HEK293T (cell line): Measurements from ENCODE around the gene ARL3.

ENCODE experiments used
- CTCF ChIA-PET: fragments of 350-600 bp; formaldehyde crosslinking; extraction: SDS; loops from one replicate; lab custom pipeline; 2021; ENCODE audit warnings: antibody characterized with exemption, inconsistent platforms; lab: Yijun Ruan, JAX
- POLR2A ChIA-PET: fragments of 350-600 bp; formaldehyde crosslinking; extraction: SDS; loops from one replicate; lab custom pipeline; 2020; ENCODE audit warnings: antibody characterized with exemption, inconsistent platforms; lab: Yijun Ruan, JAX
- DNase-seq: peaks from one replicate; pipeline ENCODE4 v3.0.0; 2012; ENCODE audit warnings: mixed read lengths; ENCODE audit errors: extremely low spot score
- ARNT ChIP-seq: fragments of 450-650 bp; IDR thresholded peaks from 2 replicates; pipeline ENCODE4 v1.6.1; 2017; ENCODE audit warnings: mild to moderate bottlenecking
- BHLHE40 ChIP-seq: fragments of 450-650 bp; IDR thresholded peaks from 2 replicates; pipeline ENCODE4 v1.6.1; 2016; ENCODE audit warnings: mild to moderate bottlenecking, moderate library complexity, borderline replicate concordance
- CTBP1 ChIP-seq: fragments of 450-650 bp; IDR thresholded peaks from 2 replicates; pipeline ENCODE4 v1.6.1; 2016; ENCODE audit warnings: borderline replicate concordance
- ELF4 ChIP-seq: fragments of 450-650 bp; IDR thresholded peaks from 2 replicates; pipeline ENCODE4 v1.6.1; 2017; ENCODE audit warnings: antibody characterized with exemption
- FOXA1 ChIP-seq: fragments of 450-650 bp; IDR thresholded peaks from 2 replicates; pipeline ENCODE4 v1.6.1; 2016; ENCODE audit warnings: mild to moderate bottlenecking
- FOXK2 ChIP-seq: fragments of 450-650 bp; IDR thresholded peaks from 2 replicates; pipeline ENCODE4 v1.6.1; 2016; ENCODE audit warnings: mild to moderate bottlenecking
- FOXM1 ChIP-seq: fragments of 450-650 bp; IDR thresholded peaks from 2 replicates; pipeline ENCODE4 v1.6.1; 2017; ENCODE audit warnings: mild to moderate bottlenecking, borderline replicate concordance
- HDGF ChIP-seq: fragments of 450-650 bp; IDR thresholded peaks from 2 replicates; pipeline ENCODE4 v1.6.1; 2017; ENCODE audit warnings: antibody characterized with exemption, borderline replicate concordance
- L3MBTL2 ChIP-seq: fragments of 450-650 bp; conservative IDR thresholded peaks from 2 replicates; pipeline ENCODE4 v1.6.1; 2016; ENCODE audit warnings: mild to moderate bottlenecking
- LEF1 ChIP-seq: fragments of 450-650 bp; IDR thresholded peaks from 2 replicates; pipeline ENCODE4 v1.6.1; 2017; ENCODE audit warnings: mild to moderate bottlenecking, borderline replicate concordance
- NFRKB ChIP-seq: fragments of 450-650 bp; IDR thresholded peaks from 2 replicates; pipeline ENCODE4 v1.6.1; 2016; ENCODE audit warnings: mild to moderate bottlenecking, moderate library complexity
- SP1 ChIP-seq: fragments of 450-650 bp; IDR thresholded peaks from 2 replicates; pipeline ENCODE4 v1.6.1; 2017
- SUZ12 ChIP-seq: fragments of 450-650 bp; IDR thresholded peaks from 2 replicates; pipeline ENCODE4 v1.6.1; 2016; ENCODE audit warnings: mild to moderate bottlenecking
- TARDBP ChIP-seq: fragments of 450-650 bp; IDR thresholded peaks from 2 replicates; pipeline ENCODE4 v1.6.1; 2016
- ZNF384 ChIP-seq: fragments of 450-650 bp; IDR thresholded peaks from 2 replicates; pipeline ENCODE4 v1.6.1; 2016
- TF ChIP-seq, protein P1 (sequence below): fragments of 450-650 bp; IDR thresholded peaks from 2 replicates; pipeline ENCODE4 v1.6.1; 2016

The ARL3 gene

DNA sequence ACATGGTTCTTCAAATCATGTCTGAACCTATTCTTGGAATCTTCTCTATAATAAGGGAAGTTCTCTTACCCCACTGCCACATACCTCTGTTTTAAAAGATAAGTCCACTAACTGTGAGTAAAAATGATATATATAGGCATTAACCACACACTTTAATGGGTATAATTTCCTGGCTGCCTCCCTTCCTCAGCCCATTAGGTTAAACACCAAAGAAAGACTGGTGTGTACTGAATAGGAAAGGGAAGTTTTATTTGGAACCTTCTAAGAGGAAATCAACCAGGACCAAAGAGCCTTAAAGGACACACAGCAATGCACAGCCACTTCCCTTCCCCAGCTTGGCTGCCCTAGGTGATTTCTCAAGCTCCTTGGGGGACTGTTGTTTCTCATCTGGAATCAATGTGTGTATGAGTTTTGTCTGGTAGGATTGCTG lies 24.5 kb upstream of the ARL3 start:
- no peak for DNase-seq
- CTCF ChIA-PET, result no interaction called here
- POLR2A ChIA-PET, result interaction anchor here (0.9 kb wide), 1 partner anchor 59 kb away, joined by 3 read pairs; no protein-coding TSS in a partner anchor
- TF ChIP-seq ARNT (no peak), L3MBTL2 (no peak), FOXK2 (no peak), ZNF384 (no peak), CTBP1 (no peak), SP1 (no peak)

GRCh38 chr10:102735065-102735562 lies 20.9 kb upstream of the ARL3 start:
- ChIA-PET POLR2A (no interaction called here), CTCF (no interaction called here)
- TF ChIP-seq, protein P1, sequence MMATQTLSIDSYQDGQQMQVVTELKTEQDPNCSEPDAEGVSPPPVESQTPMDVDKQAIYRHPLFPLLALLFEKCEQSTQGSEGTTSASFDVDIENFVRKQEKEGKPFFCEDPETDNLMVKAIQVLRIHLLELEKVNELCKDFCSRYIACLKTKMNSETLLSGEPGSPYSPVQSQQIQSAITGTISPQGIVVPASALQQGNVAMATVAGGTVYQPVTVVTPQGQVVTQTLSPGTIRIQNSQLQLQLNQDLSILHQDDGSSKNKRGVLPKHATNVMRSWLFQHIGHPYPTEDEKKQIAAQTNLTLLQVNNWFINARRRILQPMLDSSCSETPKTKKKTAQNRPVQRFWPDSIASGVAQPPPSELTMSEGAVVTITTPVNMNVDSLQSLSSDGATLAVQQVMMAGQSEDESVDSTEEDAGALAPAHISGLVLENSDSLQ, result peak; percentile 22; the same call in 1 of the 2 replicates
- TF ChIP-seq FOXM1 (no peak), ARNT (no peak), L3MBTL2 (no peak)
- DNase-seq, result no peak

GRCh38 chr10:102732661-102733060 lies 18.5 kb upstream of the ARL3 start:
- ChIA-PET POLR2A (interaction anchor here (0.8 kb wide), 1 partner anchor 11 kb away, joined by 3 read pairs; the partner anchor contains the start of gene WBP1L), CTCF (interaction anchor here (1.5 kb wide), 1 partner anchor 21 kb away, joined by 3 read pairs; no protein-coding TSS in a partner anchor)
- DNase-seq, result no peak
- TF ChIP-seq ARNT (no peak), NFRKB (no peak), ZNF384 (no peak), SUZ12 (no peak), HDGF (no peak), CTBP1 (no peak), BHLHE40 (no peak)

DNA sequence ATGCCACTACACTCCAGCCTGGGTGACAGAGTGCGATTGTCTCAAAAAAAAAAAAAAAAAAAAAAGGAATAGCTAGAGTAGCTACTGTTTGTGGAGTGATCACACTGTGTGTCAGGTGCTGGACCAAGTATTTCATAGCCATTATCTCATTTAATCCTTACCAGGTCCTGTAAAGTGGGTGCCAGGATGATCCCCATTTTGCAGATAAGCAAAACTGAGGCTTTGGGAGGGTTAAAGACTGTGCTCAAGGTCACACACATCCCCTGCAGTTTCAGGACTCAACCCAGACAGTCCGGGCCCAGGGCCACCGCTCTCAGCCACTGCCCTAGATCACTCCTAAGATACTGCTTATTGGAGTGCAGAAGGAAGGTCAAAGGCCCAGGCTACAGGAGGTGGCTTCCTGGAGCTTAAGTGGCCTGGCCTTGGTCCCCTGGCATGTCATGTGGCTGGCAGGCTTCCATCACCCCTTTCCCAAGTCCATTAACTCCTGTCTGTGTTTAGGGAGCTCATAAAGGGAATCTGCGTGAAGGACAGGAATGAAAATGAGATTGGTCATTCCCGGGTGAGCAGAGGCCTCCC lies 17.1 kb upstream of the ARL3 start:
- CTCF ChIA-PET, result interaction anchor here (1.5 kb wide), 1 partner anchor 22 kb away, joined by 3 read pairs; no protein-coding TSS in a partner anchor
- DNase-seq, result no peak
- POLR2A ChIA-PET, result no interaction called here
- TF ChIP-seq SUZ12, result no peak
- no peak for TF ChIP-seq SP1
- TF ChIP-seq L3MBTL2, result no peak
- no peak for TF ChIP-seq FOXK2
- TF ChIP-seq FOXM1, result no peak
- TF ChIP-seq LEF1, result no peak
- no peak for TF ChIP-seq TARDBP
- TF ChIP-seq, protein P1, result no peak
- no peak for TF ChIP-seq BHLHE40
- TF ChIP-seq HDGF, result no peak
- TF ChIP-seq ELF4, result no peak
- TF ChIP-seq CTBP1, result no peak
- TF ChIP-seq FOXA1, result no peak
- TF ChIP-seq NFRKB, result no peak
- TF ChIP-seq ARNT, result no peak
- TF ChIP-seq ZNF384, result no peak

- TF ChIP-seq L3MBTL2, result no peak
- TF ChIP-seq HDGF, result 0 out of 2 replicates have a peak, but pooled peaks have one; percentile 68
- POLR2A ChIA-PET, result no interaction called here
- CTCF ChIA-PET, result no interaction called here
- DNase-seq, result peak; percentile 90
Measured at GRCh38 chr10:102729029-102730026, 15.1 kb upstream of the ARL3 start.

DNA sequence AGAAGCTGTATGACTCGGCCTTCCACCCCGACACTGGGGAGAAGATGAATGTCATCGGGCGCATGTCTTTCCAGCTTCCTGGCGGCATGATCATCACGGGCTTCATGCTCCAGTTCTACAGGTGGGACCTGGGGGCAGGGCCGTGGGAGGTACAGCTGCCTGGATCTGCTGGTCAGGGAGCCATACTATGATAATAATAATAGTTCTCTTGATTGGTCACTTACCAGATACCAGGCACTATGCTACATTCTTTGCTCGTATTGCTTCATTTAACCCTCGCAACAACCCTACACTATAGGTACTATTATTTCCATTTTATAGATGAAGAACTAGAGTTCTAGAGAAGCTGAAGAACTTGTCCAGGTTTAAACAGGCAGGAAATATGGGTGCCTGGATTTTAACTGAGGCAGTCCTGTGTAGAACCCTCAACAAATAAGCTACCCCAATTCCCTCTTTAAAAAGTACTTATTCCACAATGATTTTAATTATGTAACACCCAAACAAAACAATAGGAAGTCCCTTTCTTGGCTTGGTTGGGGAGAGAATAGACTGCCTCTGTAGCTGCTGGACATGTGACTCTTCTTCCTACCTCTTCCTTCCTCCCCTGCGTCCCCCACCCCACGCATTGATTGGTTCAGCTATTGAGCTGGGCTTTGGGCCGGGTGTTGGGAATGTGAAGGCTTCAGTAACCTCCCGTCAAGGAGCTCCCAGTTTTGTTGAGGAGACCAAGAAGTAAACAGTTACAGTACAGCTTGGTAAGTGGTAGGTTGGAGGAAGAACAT lies 13.0 kb upstream of the ARL3 start:
- DNase-seq, result no peak
- TF ChIP-seq SP1 (no peak), ARNT (no peak), HDGF (no peak), FOXK2 (no peak), NFRKB (no peak), L3MBTL2 (no peak), ZNF384 (no peak), BHLHE40 (no peak), FOXA1 (no peak)
- POLR2A ChIA-PET, result interaction anchor here (1.2 kb wide), 1 partner anchor 9 kb away, joined by 3 read pairs; no protein-coding TSS in a partner anchor
- CTCF ChIA-PET, result interaction anchor here (0.6 to 1.2 kb wide), 2 partner anchors 48 to 50 kb away, joined by 3 to 9 read pairs; no protein-coding TSS in a partner anchor
